ENCODE results near the gene PCBP4.

DNA sequence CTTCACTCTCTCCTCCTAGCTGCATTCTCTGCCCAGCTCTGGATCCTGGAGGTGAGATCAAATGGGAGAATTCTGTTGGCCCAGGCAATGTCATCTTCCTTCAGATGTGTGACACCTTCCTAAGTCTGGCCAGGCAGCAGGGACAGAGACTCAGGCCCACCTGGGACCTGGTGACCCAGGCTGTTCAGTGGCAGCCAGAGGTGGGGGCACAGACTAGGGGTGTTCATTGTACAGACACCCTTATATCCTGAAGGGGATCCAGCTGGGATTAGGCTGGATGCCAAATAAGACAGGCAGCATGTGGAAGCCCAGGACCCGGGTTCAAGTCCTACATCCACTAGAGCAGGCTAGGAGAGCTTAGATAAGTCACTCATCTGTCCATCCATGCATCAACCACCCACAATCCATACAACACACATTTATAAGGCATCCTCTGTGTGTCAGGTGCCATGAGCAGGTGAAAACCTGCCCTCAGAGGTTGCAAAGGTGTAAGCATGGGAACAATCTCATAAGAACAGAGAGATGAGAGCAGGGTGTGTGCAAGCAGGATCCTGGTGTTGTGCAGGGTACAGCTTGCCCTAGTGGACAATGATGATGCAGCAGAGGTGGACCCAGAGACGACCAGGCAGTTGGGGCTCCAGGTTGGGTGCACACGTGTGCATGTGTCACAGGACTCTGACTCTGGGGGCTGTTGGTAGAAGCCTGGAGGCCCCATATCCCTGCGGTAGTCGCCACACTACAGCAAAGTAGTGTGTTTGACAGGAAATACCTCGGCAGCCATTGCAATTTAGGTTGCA lies 46.7 kb upstream of the PCBP4 start:
- TF ChIP-seq RAD21 (IDR thresholded peaks at IDR 0.05; ENCODE audit: low read depth) (no peak), SP1 (IDR thresholded peaks at IDR 0.05; ENCODE audit: low read depth) (no peak), POLR2A (IDR thresholded peaks at IDR 0.05; ENCODE audit: borderline replicate concordance, extremely low read depth, insufficient read depth, insufficient read length) (no peak), EZH2 (IDR thresholded peaks at IDR 0.05) (no peak), EZH2phosphoT487 (IDR thresholded peaks at IDR 0.05; ENCODE audit: borderline replicate concordance) (no peak), SRF (IDR thresholded peaks at IDR 0.05; ENCODE audit: low read depth) (no peak), ZNF274 (IDR thresholded peaks at IDR 0.05; ENCODE audit: low read depth, low read length) (no peak), YY1 (IDR thresholded peaks at IDR 0.05; ENCODE audit: extremely low read depth, insufficient replicate concordance, low read depth, low read length) (no peak)
- TF ChIP-seq, protein P1, sequence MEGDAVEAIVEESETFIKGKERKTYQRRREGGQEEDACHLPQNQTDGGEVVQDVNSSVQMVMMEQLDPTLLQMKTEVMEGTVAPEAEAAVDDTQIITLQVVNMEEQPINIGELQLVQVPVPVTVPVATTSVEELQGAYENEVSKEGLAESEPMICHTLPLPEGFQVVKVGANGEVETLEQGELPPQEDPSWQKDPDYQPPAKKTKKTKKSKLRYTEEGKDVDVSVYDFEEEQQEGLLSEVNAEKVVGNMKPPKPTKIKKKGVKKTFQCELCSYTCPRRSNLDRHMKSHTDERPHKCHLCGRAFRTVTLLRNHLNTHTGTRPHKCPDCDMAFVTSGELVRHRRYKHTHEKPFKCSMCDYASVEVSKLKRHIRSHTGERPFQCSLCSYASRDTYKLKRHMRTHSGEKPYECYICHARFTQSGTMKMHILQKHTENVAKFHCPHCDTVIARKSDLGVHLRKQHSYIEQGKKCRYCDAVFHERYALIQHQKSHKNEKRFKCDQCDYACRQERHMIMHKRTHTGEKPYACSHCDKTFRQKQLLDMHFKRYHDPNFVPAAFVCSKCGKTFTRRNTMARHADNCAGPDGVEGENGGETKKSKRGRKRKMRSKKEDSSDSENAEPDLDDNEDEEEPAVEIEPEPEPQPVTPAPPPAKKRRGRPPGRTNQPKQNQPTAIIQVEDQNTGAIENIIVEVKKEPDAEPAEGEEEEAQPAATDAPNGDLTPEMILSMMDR (IDR thresholded peaks at IDR 0.05 in 2 of 3, conservative IDR thresholded peaks at IDR 0.05 in 1 of 3; ENCODE audit: borderline replicate concordance in 1 of 3, insufficient read depth in 1 of 3, low read depth in 2 of 3, low read length in 2 of 3) = no peak; a peak in 1 of 6 replicates
- TF ChIP-seq, protein P2, sequence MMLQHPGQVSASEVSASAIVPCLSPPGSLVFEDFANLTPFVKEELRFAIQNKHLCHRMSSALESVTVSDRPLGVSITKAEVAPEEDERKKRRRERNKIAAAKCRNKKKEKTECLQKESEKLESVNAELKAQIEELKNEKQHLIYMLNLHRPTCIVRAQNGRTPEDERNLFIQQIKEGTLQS (IDR thresholded peaks at IDR 0.05) = no peak
